Choroid plexus epithelial cell (primary cell): ENCODE data around the gene DTYMK.
"Not testable (repeated sequence)": the region's sequence is repeated elsewhere in the genome, so short reads cannot be mapped to it uniquely, and the experiment has no call there.

Experiments used
- DNase-seq: peaks from one replicate; pipeline ENCODE4 v3.0.0-alpha.2; 2010; ENCODE audit warnings: low read depth
- H3K4me3 ChIP-seq: 2 replicates; pipeline ENCODE4 v1.5.1; 2011; ENCODE audit warnings: low read depth, mild to moderate bottlenecking, control low read depth, low read length, moderate library complexity
- TF ChIP-seq, protein P1 (sequence below): conservative IDR thresholded peaks from 2 replicates; pipeline ENCODE4 v1.5.1; 2011; ENCODE audit warnings: low read depth, mild to moderate bottlenecking, control low read depth, inconsistent platforms, low read length, moderate library complexity

DTYMK gene, protein sequence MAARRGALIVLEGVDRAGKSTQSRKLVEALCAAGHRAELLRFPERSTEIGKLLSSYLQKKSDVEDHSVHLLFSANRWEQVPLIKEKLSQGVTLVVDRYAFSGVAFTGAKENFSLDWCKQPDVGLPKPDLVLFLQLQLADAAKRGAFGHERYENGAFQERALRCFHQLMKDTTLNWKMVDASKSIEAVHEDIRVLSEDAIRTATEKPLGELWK

DNA sequence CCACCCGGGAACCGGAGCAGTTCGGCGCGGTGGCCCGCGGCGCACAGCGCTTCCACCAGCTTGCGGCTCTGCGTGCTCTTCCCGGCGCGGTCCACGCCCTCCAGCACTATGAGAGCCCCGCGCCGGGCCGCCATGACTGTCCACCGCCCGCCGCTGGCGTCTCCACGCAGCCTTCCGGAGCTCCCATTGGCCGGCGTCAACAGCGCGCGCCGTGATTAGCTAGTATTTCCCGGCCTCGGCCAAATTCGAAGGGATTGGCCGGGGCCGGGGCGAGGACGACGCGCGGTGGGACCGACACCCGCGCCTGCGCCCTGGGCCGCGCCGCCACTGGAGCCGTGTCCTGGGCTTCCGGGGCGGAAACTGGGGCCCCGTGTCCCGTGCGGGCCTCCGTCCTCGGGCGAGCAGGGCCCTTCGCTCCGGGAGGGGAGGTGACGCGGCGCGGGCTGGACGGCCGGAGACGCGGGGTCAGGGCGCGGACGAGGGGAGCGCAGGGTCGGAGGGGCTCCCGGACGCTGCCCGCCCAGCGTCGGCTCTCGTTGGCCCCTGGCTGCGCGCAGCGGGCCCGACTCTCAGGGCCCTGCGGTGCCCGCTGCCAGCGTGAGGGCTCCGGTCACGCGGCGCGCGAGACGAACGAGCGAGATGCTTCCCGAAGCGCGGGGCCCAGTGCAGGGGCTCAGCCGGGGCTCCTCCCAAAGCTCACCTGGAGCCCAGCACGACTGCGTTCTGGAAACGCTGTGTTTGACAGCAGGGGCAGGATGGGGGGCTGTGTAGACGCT, at the start of gene DTYMK:
Gene DTYMK, minus strand, starts transcription at position 166 of the 776 bp plus-strand sequence. Its CDS starts 32 bp downstream, at position 134.
- TF ChIP-seq, protein P1, sequence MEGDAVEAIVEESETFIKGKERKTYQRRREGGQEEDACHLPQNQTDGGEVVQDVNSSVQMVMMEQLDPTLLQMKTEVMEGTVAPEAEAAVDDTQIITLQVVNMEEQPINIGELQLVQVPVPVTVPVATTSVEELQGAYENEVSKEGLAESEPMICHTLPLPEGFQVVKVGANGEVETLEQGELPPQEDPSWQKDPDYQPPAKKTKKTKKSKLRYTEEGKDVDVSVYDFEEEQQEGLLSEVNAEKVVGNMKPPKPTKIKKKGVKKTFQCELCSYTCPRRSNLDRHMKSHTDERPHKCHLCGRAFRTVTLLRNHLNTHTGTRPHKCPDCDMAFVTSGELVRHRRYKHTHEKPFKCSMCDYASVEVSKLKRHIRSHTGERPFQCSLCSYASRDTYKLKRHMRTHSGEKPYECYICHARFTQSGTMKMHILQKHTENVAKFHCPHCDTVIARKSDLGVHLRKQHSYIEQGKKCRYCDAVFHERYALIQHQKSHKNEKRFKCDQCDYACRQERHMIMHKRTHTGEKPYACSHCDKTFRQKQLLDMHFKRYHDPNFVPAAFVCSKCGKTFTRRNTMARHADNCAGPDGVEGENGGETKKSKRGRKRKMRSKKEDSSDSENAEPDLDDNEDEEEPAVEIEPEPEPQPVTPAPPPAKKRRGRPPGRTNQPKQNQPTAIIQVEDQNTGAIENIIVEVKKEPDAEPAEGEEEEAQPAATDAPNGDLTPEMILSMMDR: no peak
- peak; percentile 96 for DNase-seq
- peak within 1 kb of the TSS; percentile 91 for H3K4me3 ChIP-seq

DNA sequence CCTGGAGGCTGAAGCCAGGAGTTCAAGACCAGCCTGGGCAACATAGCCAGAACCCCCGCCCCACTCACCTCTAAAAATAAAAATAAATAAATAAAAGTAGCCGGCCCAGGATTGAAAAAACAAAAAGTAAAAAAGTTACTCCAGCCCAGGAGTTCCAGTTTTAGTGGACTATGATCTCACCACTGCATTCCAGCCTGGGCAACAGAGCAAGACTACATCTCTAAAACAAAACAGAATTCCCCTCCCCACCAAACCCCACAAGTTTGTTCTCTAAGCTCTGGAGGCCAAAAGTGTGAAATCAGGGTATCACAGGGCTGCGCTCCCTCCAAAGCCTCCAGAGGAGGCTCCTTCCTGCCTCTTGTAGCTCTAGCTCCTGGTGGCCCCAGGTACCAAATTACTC, 49.5 kb upstream of the DTYMK start:
- no peak for DNase-seq
- TF ChIP-seq, protein P1: no peak
- no peak overlapping the region for H3K4me3 ChIP-seq

DNA sequence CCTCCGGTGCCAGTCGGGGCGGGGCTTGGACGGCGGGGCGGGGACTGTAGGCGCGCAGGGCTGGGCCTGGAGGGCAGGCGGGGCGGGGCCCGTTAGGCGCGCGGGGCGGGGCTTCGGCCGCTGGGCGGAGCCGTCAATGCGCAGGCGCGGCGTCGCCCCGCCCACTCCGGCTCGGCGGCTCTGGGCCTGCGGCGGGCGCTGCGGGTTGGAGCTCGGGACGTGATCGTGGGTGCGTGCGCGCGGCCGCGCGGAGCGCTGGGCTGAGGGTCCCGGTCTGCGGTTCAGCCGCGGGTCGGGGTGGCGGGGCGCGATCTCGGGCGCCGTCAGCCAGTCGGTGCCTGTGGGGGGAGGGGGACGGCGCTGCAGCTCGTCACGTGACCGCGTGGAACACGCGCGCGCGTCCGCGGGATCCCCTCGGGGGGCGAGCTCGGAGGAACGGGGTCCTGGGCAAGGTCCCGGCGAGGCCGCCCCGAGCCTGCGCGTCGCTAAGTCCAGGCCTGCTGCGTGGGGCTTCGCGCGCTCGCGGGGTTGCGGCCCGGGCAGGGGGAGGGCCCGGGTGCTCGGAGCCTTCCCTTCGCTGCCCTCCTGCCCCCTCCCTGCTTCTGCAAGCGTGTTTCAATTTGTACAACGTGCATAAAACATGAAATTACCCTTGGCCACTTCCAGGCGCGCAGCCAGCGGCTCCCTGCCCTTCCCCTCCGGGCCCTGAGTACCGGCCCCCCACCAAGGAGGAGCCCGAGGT, 48.0 kb upstream of the DTYMK start, which contains the start of gene D2HGDH:
Gene D2HGDH, plus strand, starts transcription at position 164 of the 742 bp plus-strand sequence. CDS start 595 bp downstream, outside the sequence.
- DNase-seq: peak; percentile 84
- TF ChIP-seq, protein P1: no peak
- peak within 1 kb of the TSS; percentile 82 for H3K4me3 ChIP-seq

DNA sequence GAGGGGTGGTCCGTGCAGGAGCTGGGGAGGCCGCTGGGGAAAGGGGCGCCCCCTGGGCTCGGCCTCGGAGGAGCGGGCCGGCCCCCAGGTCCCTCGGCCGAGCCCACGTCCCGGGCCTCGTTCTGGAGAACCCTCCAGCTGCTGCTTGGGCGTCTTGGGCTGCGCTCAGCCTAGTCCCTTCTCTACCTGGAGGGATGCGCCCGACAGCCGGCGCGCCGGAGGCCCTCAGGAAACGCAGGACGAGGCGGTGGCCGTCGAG, 47.5 kb upstream of the DTYMK start:
- TF ChIP-seq, protein P1: no peak
- no peak for DNase-seq
- peak overlapping the region; percentile 82 for H3K4me3 ChIP-seq

DNA sequence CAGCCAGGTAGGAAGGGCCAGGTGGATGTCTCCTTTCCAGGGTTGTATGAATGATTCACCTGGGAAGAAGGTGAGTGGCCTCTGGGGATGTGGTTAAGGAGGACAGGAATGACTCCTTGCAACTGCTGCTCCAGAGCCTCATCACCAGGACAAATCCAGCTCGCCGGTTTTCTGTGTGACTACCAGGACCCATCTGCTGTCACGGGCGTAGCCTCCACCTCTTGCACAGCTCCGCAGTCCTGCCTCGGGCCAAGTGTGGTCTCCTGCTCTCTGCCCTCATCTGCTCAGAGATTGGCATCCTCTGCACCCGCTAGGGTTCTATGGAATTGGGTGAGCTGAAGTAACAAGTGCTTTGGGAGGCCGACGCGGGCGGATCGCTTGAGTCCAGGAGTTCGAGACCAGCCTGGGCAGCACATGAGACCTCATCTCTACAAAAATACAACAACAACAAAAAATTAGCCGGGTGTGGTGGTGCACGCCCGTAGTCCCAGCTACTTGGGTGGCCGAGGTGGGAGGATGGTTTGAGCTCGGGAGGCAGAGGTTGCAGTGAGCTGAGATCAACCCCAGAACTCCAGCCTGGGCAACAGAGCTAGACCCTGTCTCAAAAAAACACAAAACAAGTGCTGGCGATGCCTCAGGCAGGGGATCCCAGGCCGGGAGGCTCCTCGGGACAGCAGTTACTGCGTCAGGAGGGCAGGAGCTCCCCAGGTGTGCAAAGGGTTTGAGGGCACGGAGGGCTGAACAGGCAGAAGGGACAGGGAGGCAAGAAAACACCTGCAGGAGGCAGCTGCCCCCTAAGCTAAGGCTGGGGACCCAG, 47.0 kb upstream of the DTYMK start:
- TF ChIP-seq, protein P1: no peak
- DNase-seq: no peak
- peak overlapping the region; percentile 82 for H3K4me3 ChIP-seq

DNA sequence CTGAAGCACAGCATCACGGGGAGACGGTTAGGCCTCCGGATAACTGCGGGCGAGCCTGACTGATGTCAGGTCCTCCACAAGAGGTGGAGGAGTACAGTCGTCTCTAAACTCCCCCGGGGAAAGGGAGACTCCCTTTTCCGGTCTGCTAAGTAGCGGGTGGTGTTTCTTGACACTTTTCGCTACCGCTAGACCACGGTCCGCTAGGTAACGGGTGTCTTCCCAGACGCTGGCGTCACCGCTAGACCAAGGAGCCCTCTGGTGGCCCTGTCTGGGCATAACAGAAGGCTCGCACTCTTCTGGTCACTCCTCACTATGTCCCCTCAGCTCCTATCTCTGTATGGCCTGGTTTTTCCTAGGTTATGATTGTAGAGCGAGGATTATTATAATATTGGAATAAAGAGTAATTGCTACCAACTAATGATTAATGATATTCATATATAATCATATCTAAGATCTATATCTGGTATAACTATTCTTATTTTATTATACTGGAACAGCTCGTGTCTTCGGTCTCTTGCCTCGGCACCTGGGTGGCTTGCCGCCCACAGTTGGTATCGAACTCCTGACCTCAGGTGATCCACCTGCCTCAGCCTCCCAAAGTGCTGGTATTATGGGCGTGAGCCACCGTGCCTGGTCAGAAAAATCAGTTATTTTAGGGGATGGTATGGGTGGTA, 46.0 kb upstream of the DTYMK start:
- peak; percentile 46 for DNase-seq
- not testable (repeated sequence) for H3K4me3 ChIP-seq
- TF ChIP-seq, protein P1: peak; percentile 43
